ENCODE data around the gene ZDBF2. TPM values are rescaled to one million over a fixed set of nuclear protein-coding genes. Genes with fewer than 3 reads are reported as not detected.

Gene ZDBF2
- total RNA-seq, 1 donor from 2014 or later = 40.9 TPM

GRCh38 chr2:206241736-206242135 is 32.7 kb upstream of the ZDBF2 start:
- no peaks in the 10 kb centered on the region for H3K27me3 Mint-ChIP-seq (ENCODE audit: low read depth, unreplicated experiment)
- H3K9ac ChIP-seq (ENCODE audit: low read length) = no peak overlapping the region
- no peaks in the 10 kb centered on the region for H3K4me1 ChIP-seq (ENCODE audit: insufficient read depth, low read length)
- no peaks in the 10 kb centered on the region for H3K36me3 Mint-ChIP-seq (ENCODE audit: low read depth, unreplicated experiment)
- H2AFZ ChIP-seq (ENCODE audit: low read depth, low read length) = no peak overlapping the region
- TF ChIP-seq CTCF (IDR thresholded peaks at IDR 0.05; ENCODE audit: insufficient read depth, low read depth, low read length) (no peak), EZH2 (IDR thresholded peaks at IDR 0.05; ENCODE audit: insufficient read depth, low read length) (no peak)
- DNase-seq (ENCODE audit: low read depth) (peak; percentile 30), FAIRE-seq (no peak)
- H3K4me3 Mint-ChIP-seq (ENCODE audit: unreplicated experiment) = no peak overlapping the region
- H3K4me3 ChIP-seq (ENCODE audit: insufficient read depth, low read depth, low read length) = no peak overlapping the region
- H3K4me1 Mint-ChIP-seq (ENCODE audit: low read depth, unreplicated experiment) = no peaks in the 10 kb centered on the region
- no peaks in the 10 kb centered on the region for H3K9me3 Mint-ChIP-seq (ENCODE audit: unreplicated experiment)
- H3K36me3 ChIP-seq (ENCODE audit: insufficient read depth, low read length) = no peaks in the 10 kb centered on the region
- H3K27me3 ChIP-seq (ENCODE audit: insufficient read depth, low read length) = peaks cover 3% of the 10 kb centered on the region
- no peak overlapping the region for H3K27ac Mint-ChIP-seq (ENCODE audit: unreplicated experiment)
- H3K27ac ChIP-seq (ENCODE audit: low read depth, low read length) = no peak overlapping the region
- H3K79me2 ChIP-seq (ENCODE audit: insufficient read depth, low read length) = no peaks in the 10 kb centered on the region
- H3K9me3 ChIP-seq (ENCODE audit: insufficient read depth, low read depth, low read length) = no peaks in the 10 kb centered on the region
- no peak overlapping the region for H3K4me2 ChIP-seq (ENCODE audit: low read length)
- no peaks in the 10 kb centered on the region for H4K20me1 ChIP-seq (ENCODE audit: insufficient read depth, low read length)

GRCh38 chr2:206245265-206245672 is 29.2 kb upstream of the ZDBF2 start:
- Histone ChIP-seq H3K36me3 (ENCODE audit: insufficient read depth, low read length) (no peaks in the 10 kb centered on the region), H3K4me1 (ENCODE audit: insufficient read depth, low read length) (no peaks in the 10 kb centered on the region), H3K4me3 (ENCODE audit: insufficient read depth, low read depth, low read length) (no peak overlapping the region), H2AFZ (ENCODE audit: low read depth, low read length) (no peak overlapping the region), H3K4me2 (ENCODE audit: low read length) (no peak overlapping the region), H3K9ac (ENCODE audit: low read length) (no peak overlapping the region), H3K27me3 (ENCODE audit: insufficient read depth, low read length) (peaks cover 13% of the 10 kb centered on the region), H4K20me1 (ENCODE audit: insufficient read depth, low read length) (no peaks in the 10 kb centered on the region), H3K79me2 (ENCODE audit: insufficient read depth, low read length) (no peaks in the 10 kb centered on the region), H3K9me3 (ENCODE audit: insufficient read depth, low read depth, low read length) (no peaks in the 10 kb centered on the region), H3K27ac (ENCODE audit: low read depth, low read length) (no peak overlapping the region)
- no peak for DNase-seq (ENCODE audit: low read depth)
- no peaks in the 10 kb centered on the region for H3K4me1 Mint-ChIP-seq (ENCODE audit: low read depth, unreplicated experiment)
- H3K9me3 Mint-ChIP-seq (ENCODE audit: unreplicated experiment) = no peaks in the 10 kb centered on the region
- no peak overlapping the region for H3K27ac Mint-ChIP-seq (ENCODE audit: unreplicated experiment)
- FAIRE-seq = no peak
- no peaks in the 10 kb centered on the region for H3K36me3 Mint-ChIP-seq (ENCODE audit: low read depth, unreplicated experiment)
- TF ChIP-seq CTCF (IDR thresholded peaks at IDR 0.05; ENCODE audit: insufficient read depth, low read depth, low read length) = no peak
- TF ChIP-seq EZH2 (IDR thresholded peaks at IDR 0.05; ENCODE audit: insufficient read depth, low read length) = no peak
- H3K27me3 Mint-ChIP-seq (ENCODE audit: low read depth, unreplicated experiment) = no peaks in the 10 kb centered on the region
- no peak overlapping the region for H3K4me3 Mint-ChIP-seq (ENCODE audit: unreplicated experiment)

DNA sequence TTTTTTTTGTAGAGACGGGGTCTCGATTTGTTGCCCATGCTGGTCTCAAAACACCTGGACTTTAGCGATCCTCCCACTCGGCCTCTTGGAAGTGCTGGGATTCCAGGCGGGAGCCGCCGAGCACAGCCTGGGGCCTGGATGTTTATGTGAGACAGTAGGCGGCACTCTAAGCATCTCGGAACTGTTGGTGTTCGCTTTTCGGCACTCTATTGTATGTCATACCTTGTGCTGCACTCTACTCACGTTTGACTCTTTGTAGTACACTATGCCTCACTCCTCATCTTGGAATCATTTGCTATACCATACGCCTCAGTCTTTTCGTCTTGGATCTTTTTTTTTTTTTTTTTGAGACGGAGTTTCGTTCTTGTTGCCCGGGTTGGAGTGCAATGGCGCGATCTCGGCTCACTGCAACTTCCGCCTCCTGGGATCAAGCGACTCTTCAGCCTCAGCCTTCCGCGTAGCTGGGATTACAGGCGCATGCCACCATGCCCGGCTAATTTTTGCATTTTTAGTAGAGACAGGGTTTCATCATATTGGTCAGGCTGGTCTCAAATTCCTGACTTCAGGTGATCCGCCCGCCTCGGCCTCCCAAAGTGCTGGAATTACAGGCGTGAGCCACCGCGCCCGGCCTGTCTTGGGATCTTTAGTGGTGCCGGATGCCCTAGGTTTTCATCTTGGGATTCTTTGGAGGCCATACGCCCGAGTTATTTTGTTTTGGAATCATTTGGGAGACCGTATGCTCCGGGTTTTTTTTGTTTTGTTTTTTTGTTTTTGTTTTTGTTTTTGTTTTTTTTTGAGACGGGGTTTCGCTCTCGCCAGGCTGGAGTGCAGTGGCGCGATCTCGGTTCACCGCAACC is 24.2 kb upstream of the ZDBF2 start:
- H3K27me3 ChIP-seq (ENCODE audit: insufficient read depth, low read length) = peaks cover 39% of the 10 kb centered on the region
- H3K4me2 ChIP-seq (ENCODE audit: low read length) = peak overlapping the region; percentile 74
- no peaks in the 10 kb centered on the region for H3K79me2 ChIP-seq (ENCODE audit: insufficient read depth, low read length)
- H3K4me1 ChIP-seq (ENCODE audit: insufficient read depth, low read length) = no peaks in the 10 kb centered on the region
- Mint-ChIP-seq H3K27me3 (ENCODE audit: low read depth, unreplicated experiment) (peaks cover 2% of the 10 kb centered on the region), H3K4me3 (ENCODE audit: unreplicated experiment) (no peak overlapping the region), H3K27ac (ENCODE audit: unreplicated experiment) (no peak overlapping the region), H3K9me3 (ENCODE audit: unreplicated experiment) (peaks cover 9% of the 10 kb centered on the region), H3K4me1 (ENCODE audit: low read depth, unreplicated experiment) (no peaks in the 10 kb centered on the region), H3K36me3 (ENCODE audit: low read depth, unreplicated experiment) (no peaks in the 10 kb centered on the region)
- no peaks in the 10 kb centered on the region for H3K36me3 ChIP-seq (ENCODE audit: insufficient read depth, low read length)
- H3K4me3 ChIP-seq (ENCODE audit: insufficient read depth, low read depth, low read length) = peak overlapping the region; percentile 40
- no peaks in the 10 kb centered on the region for H4K20me1 ChIP-seq (ENCODE audit: insufficient read depth, low read length)
- TF ChIP-seq CTCF (IDR thresholded peaks at IDR 0.05; ENCODE audit: insufficient read depth, low read depth, low read length) (no peak), EZH2 (IDR thresholded peaks at IDR 0.05; ENCODE audit: insufficient read depth, low read length) (no peak)
- no peak overlapping the region for H3K9ac ChIP-seq (ENCODE audit: low read length)
- no peak for DNase-seq (ENCODE audit: low read depth)
- H2AFZ ChIP-seq (ENCODE audit: low read depth, low read length) = no peak overlapping the region
- FAIRE-seq = no peak
- peaks cover 6% of the 10 kb centered on the region for H3K9me3 ChIP-seq (ENCODE audit: insufficient read depth, low read depth, low read length)
- no peak overlapping the region for H3K27ac ChIP-seq (ENCODE audit: low read depth, low read length)

Measured in astrocyte (in vitro differentiated cells and primary cell).